OCI-LY1 (cell line): Measurements from ENCODE around the gene LTBP1.

Source experiments
- EZH2 ChIP-seq: fragments of 200-600 bp; sonication (generic), shearing (Covaris generic); IDR thresholded peaks from 2 replicates; pipeline ENCODE4 v1.8.0; 2017; ENCODE audit warnings: borderline replicate concordance, mixed run types, mild to moderate bottlenecking, antibody characterized with exemption, low read length, moderate library complexity, mixed read lengths
- TF ChIP-seq, protein P1 (sequence below): fragments of 200-600 bp; sonication (generic), shearing (Covaris generic); IDR thresholded peaks from 2 replicates; pipeline ENCODE4 v1.5.1; 2017; ENCODE audit warnings: mild to moderate bottlenecking, antibody characterized with exemption, low read length, moderate library complexity, mixed read lengths

DNA sequence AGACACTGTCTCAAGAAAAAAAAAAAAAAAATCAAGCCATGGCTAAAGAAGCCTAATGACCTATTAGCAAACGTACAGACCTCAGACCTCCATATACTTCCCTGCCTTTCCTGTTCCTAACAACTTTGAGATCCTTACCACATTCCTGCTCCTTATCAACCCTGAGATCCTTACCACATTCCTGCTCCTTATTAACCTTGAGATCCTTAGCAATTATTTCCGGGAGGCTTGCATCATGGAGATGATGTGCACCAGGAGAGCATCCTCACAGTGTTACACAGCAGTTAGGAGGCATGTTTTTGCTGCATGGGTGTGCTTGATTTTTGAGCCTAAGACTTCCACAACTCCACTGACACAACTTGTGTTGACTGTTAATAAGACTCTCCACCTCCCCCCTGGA is 475.1 kb downstream of the LTBP1 start:
- TF ChIP-seq, protein P1, sequence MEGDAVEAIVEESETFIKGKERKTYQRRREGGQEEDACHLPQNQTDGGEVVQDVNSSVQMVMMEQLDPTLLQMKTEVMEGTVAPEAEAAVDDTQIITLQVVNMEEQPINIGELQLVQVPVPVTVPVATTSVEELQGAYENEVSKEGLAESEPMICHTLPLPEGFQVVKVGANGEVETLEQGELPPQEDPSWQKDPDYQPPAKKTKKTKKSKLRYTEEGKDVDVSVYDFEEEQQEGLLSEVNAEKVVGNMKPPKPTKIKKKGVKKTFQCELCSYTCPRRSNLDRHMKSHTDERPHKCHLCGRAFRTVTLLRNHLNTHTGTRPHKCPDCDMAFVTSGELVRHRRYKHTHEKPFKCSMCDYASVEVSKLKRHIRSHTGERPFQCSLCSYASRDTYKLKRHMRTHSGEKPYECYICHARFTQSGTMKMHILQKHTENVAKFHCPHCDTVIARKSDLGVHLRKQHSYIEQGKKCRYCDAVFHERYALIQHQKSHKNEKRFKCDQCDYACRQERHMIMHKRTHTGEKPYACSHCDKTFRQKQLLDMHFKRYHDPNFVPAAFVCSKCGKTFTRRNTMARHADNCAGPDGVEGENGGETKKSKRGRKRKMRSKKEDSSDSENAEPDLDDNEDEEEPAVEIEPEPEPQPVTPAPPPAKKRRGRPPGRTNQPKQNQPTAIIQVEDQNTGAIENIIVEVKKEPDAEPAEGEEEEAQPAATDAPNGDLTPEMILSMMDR = no peak
- TF ChIP-seq EZH2 = no peak
